B cell (primary cell): ENCODE measurements around the gene PSMG1. TPM values are rescaled to one million over a fixed set of nuclear protein-coding genes. Genes with fewer than 3 reads are reported as not detected.
A peak's percentile ranks its signal among the peaks of the same experiment; 100 is the strongest.

Experiments used
- ATAC-seq: fragments of 200-7000 bp; cut with Tn5 transposase; one replicate; pipeline ENCODE4 v1.10.0; 2021; ENCODE audit warnings: low read depth, mild to moderate bottlenecking, moderate number of reproducible peaks, moderate library complexity
- CTCF ChIA-PET: fragments of 350-600 bp; sonication (Branson Sonifier 250); formaldehyde crosslinking; loops from one replicate; lab custom pipeline; 2021; ENCODE audit warnings: antibody characterized with exemption, inconsistent platforms; lab: Charles Lee
- POLR2A ChIA-PET: fragments of 350-600 bp; sonication (Branson Sonifier 250); formaldehyde crosslinking; loops from one replicate; lab custom pipeline; 2021; ENCODE audit warnings: antibody characterized with exemption; lab: Charles Lee
- DNase-seq: peaks from one replicate; pipeline ENCODE4 v3.0.0; 2013
- H2AFZ ChIP-seq: 2 replicates; pipeline ENCODE4 v1.6.1; 2012; ENCODE audit warnings: mild to moderate bottlenecking, low read depth, low read length; ENCODE audit not compliant: insufficient read depth, poor library complexity, severe bottlenecking
- H3K27ac ChIP-seq, 2 donors: 1 replicate in 1 of 2; 2 replicates in 1 of 2; pipeline ENCODE4 v1.5.1; 2012 to 2013; ENCODE audit warnings: low read length in 2 of 2, mild to moderate bottlenecking in 2 of 2, moderate library complexity in 1 of 2
- H3K27me3 ChIP-seq, 4 experiments: fragments of 200-600 bp in 1 of 4; sonication (generic) in 1 of 4; replicated peaks in 1 of 4; 1 replicate in 2 of 4; 2 replicates in 2 of 4; pipeline versions ENCODE4 v1.6.1 to v1.7.0; 2013 to 2016; ENCODE audit warnings: low read length in 3 of 4, mild to moderate bottlenecking in 2 of 4, mixed read lengths in 1 of 4, moderate library complexity in 1 of 4; ENCODE audit not compliant: insufficient read depth in 4 of 4, control insufficient read depth in 3 of 4; ENCODE audit errors: control extremely low read depth in 1 of 4
- H3K36me3 ChIP-seq, 2 experiments: replicated peaks in 1 of 2; 1 replicate in 1 of 2; 2 replicates in 1 of 2; pipeline versions ENCODE4 v1.6.1 to v1.7.1; 2013; ENCODE audit warnings: low read length in 1 of 2; ENCODE audit not compliant: insufficient read depth in 2 of 2, control insufficient read depth in 1 of 2; ENCODE audit errors: control extremely low read depth in 1 of 2, extremely low read depth in 1 of 2
- H3K4me1 ChIP-seq, 2 donors: fragments of 200-600 bp in 1 of 2; sonication (generic) in 1 of 2; 1 replicate in 1 of 2; 2 replicates in 1 of 2; pipeline versions ENCODE4 v1.5.1 to v1.6.1; 2013 to 2017; ENCODE audit warnings: low read length in 2 of 2; ENCODE audit not compliant: control insufficient read depth in 2 of 2, insufficient read depth in 2 of 2
- H3K4me2 ChIP-seq: replicated peaks from 2 replicates; pipeline ENCODE3; 2012; ENCODE audit warnings: mild to moderate bottlenecking, low read depth, low read length; ENCODE audit not compliant: poor library complexity, severe bottlenecking
- H3K4me3 ChIP-seq, 5 experiments: fragments of 200-600 bp in 1 of 5; sonication (generic) in 1 of 5; 1 replicate in 3 of 5; 2 replicates in 2 of 5; pipeline versions ENCODE4 v1.5.1 to v1.7.0; 2011 to 2016; ENCODE audit warnings: low read length in 4 of 5, mild to moderate bottlenecking in 4 of 5, low read depth in 2 of 5, control low read depth in 1 of 5, moderate library complexity in 1 of 5; ENCODE audit not compliant: insufficient read depth in 1 of 5; ENCODE audit errors: control extremely low read depth in 1 of 5, extremely low read depth in 1 of 5
- H3K79me2 ChIP-seq: fragments of 200-600 bp; sonication (generic); one replicate; pipeline ENCODE4 v1.6.0; 2016; ENCODE audit warnings: low read length; ENCODE audit not compliant: control insufficient read depth, insufficient read depth
- H3K9ac ChIP-seq: fragments of 200-600 bp; sonication (generic); 2 replicates; pipeline ENCODE4 v1.6.1; 2017; ENCODE audit warnings: mild to moderate bottlenecking, low read length, moderate library complexity
- H3K9me3 ChIP-seq, 3 donors: one replicate each; pipeline versions ENCODE4 v1.6.1 to v1.7.1; 2013; ENCODE audit warnings: low read length in 2 of 3; ENCODE audit not compliant: control insufficient read depth in 2 of 3, insufficient read depth in 1 of 3; ENCODE audit errors: control extremely low read depth in 1 of 3
- H4K20me1 ChIP-seq: 2 replicates; pipeline ENCODE4 v1.6.0; 2012; ENCODE audit warnings: mild to moderate bottlenecking, low read length; ENCODE audit not compliant: insufficient read depth, control insufficient read depth, poor library complexity, severe bottlenecking
- H3K27ac Mint-ChIP-seq: one replicate; pipeline ENCODE4 v1.8.0; 2021; ENCODE audit warnings: mixed read lengths
- H3K27me3 Mint-ChIP-seq: one replicate; pipeline ENCODE4 v1.8.0; 2021; ENCODE audit warnings: mixed read lengths
- H3K4me1 Mint-ChIP-seq: one replicate; pipeline ENCODE4 v1.8.0; 2021; ENCODE audit warnings: mixed read lengths
- H3K4me3 Mint-ChIP-seq: one replicate; pipeline ENCODE4 v1.8.0; 2021; ENCODE audit warnings: mixed read lengths
- H3K9me3 Mint-ChIP-seq: one replicate; pipeline ENCODE4 v1.8.0; 2022; ENCODE audit warnings: mixed read lengths; ENCODE audit not compliant: insufficient read depth
- CTCF ChIP-seq: fragments of 200-600 bp; IDR thresholded peaks from one replicate; pipeline ENCODE4 v1.8.0; 2022; ENCODE audit warnings: antibody characterized with exemption, mild to moderate bottlenecking
- EZH2 ChIP-seq: IDR thresholded peaks from 2 replicates; pipeline ENCODE4 v1.6.1; 2012; ENCODE audit warnings: borderline replicate concordance, low read depth, mild to moderate bottlenecking, moderate library complexity, low read length; ENCODE audit not compliant: insufficient read depth, poor library complexity, severe bottlenecking
- WGBS: methylation state at CpG from one replicate; pipeline ENCODE4 v1.1.5; 2013; ENCODE audit warnings: missing lambda C conversion rate; ENCODE audit not compliant: insufficient coverage; 5-methylcytosine and 5-hydroxymethylcytosine counted together
- intact Hi-C: fragments of 100-400 bp; cut with micrococcal nuclease; formaldehyde crosslinking; loops from one replicate; pipeline ENCODE4 v1.10.0; 2022
- polyA plus RNA-seq: library from polyadenylated mRNA; depleted of rRNA; stranded (reverse); fragments of >200 nt; gene quantifications from 2 replicates; pipeline ENCODE4 v1.2.3, GENCODE V29; 2012
- total RNA-seq, 2 donors: library from RNA; stranded (reverse); fragments of 120-200 nt in 1 of 2; gene quantifications; 1 replicate in 1 of 2; 2 replicates in 1 of 2; pipeline versions ENCODE4 v1.2.3 to v1.2.4, GENCODE V29; 2013 to 2022

The PSMG1 gene
- total and polyA plus RNA-seq, 2 donors (not counting 1 experiment from before 2014, with no cell fraction given), result 8.6 to 10.4 TPM

GRCh38 chr21:39182484-39183271 lies 573 bp downstream of the PSMG1 start:
- Histone ChIP-seq H3K9ac (peak overlapping the region; percentile 74), H3K4me3 (peak overlapping the region; percentile 69 to 84 (median 78)), H3K36me3 (no peaks in the 10 kb centered on the region), H3K9me3 (no peaks in the 10 kb centered on the region), H3K27me3 (no peaks in the 10 kb centered on the region), H3K4me2 (peak overlapping the region; percentile 90), H4K20me1 (no peaks in the 10 kb centered on the region), H3K79me2 (no peaks in the 10 kb centered on the region), H3K27ac (peak overlapping the region; percentile 83 to 90), H2AFZ (peak overlapping the region; percentile 86), H3K4me1 (peaks cover 13 to 14% of the 10 kb centered on the region in 2 donors)
- 2% methylated on average over 50 of the region's 51 CpGs for WGBS
- CTCF ChIA-PET, result interaction anchor here (0.6 to 1.8 kb wide), 3 partner anchors 8 to 205 kb away, joined by 3 to 7 read pairs (median 5); no protein-coding TSS in a partner anchor
- DNase-seq (no peak), ATAC-seq (no peak)
- peak overlapping the region; percentile 100 for H3K4me3 Mint-ChIP-seq
- H3K27ac Mint-ChIP-seq, result peak overlapping the region; percentile 99
- TF ChIP-seq CTCF (no peak), EZH2 (no peak)
- POLR2A ChIA-PET, result interaction anchor here (1.1 to 1.9 kb wide), 4 partner anchors 130 to 197 kb away, joined by 3 to 19 read pairs (median 6); partner anchors contain the start of gene HMGN1
- no peaks in the 10 kb centered on the region for H3K27me3 Mint-ChIP-seq
- no peaks in the 10 kb centered on the region for H3K9me3 Mint-ChIP-seq
- peaks cover 32% of the 10 kb centered on the region for H3K4me1 Mint-ChIP-seq
- intact Hi-C loops, result loop anchor here (1.0 to 2.0 kb wide), 6 partner anchors 130 to 416 kb away; partner anchors contain the start of genes HMGN1 and LCA5L

GRCh38 chr21:39182016-39182415 lies 1.2 kb downstream of the PSMG1 start:
- Histone ChIP-seq H3K4me2 (peak overlapping the region; percentile 90), H3K4me1 (peaks cover 13 to 14% of the 10 kb centered on the region in 2 donors), H3K79me2 (no peaks in the 10 kb centered on the region), H3K36me3 (peaks cover 0 to 3% of the 10 kb centered on the region in 2 experiments), H3K27ac (no peak overlapping the region), H2AFZ (peak overlapping the region; percentile 86), H3K9ac (peak overlapping the region; percentile 74), H3K4me3 (peak overlapping the region in 3 of 5 experiments; percentile 69 to 82 (median 76)), H3K9me3 (no peaks in the 10 kb centered on the region), H3K27me3 (no peaks in the 10 kb centered on the region), H4K20me1 (no peaks in the 10 kb centered on the region)
- DNase-seq, result peak; percentile 22
- intact Hi-C loops, result loop anchor here (2.0 kb wide), 2 partner anchors 199 to 415 kb away; a partner anchor contains a TSS
- TF ChIP-seq CTCF (no peak), EZH2 (no peak)
- 76% methylated on average over 4 of the region's 8 CpGs for WGBS
- peaks cover 32% of the 10 kb centered on the region for H3K4me1 Mint-ChIP-seq
- ChIA-PET CTCF (no interaction called here), POLR2A (no interaction called here)
- H3K27ac Mint-ChIP-seq, result peak overlapping the region; percentile 87
- H3K9me3 Mint-ChIP-seq, result no peaks in the 10 kb centered on the region
- peak overlapping the region; percentile 100 for H3K4me3 Mint-ChIP-seq
- ATAC-seq, result no peak
- no peaks in the 10 kb centered on the region for H3K27me3 Mint-ChIP-seq
